Endothelial cell of umbilical vein (primary cell): ENCODE results near the gene STIM1. TPM values are rescaled to one million over a fixed set of nuclear protein-coding genes. Genes with fewer than 3 reads are reported as not detected.

Experiments used
- BruUV-seq: library from RNA; stranded (reverse); fragments of 400-500 nt; replicated peaks from 2 replicates; lab custom pipeline; 2021; lab: Mats Ljungman, UMichigan
- CTCF ChIA-PET: fragments of 300-600, 350-600 bp; sonication (Branson Sonifier 250); formaldehyde crosslinking; loops from one replicate; lab custom pipeline; 2021; ENCODE audit warnings: antibody characterized with exemption, inconsistent platforms; lab: Charles Lee
- POLR2A ChIA-PET: fragments of 300-600, 350-600 bp; sonication (Branson Sonifier 250); formaldehyde crosslinking; loops from one replicate; lab custom pipeline; 2021; ENCODE audit warnings: antibody characterized with exemption, inconsistent platforms; lab: Charles Lee
- DNase-seq: peaks from one replicate; pipeline ENCODE4 v3.0.0-alpha.2; 2011; ENCODE audit warnings: low read depth, low spot score
- FAIRE-seq: peaks from 2 replicates; lab custom pipeline; 2011; peaks lifted over from hg19 to GRCh38; lab: Jason Lieb, UNC
- H2AFZ ChIP-seq: 2 replicates; pipeline ENCODE4 v1.6.0; 2012; ENCODE audit warnings: low read depth, low read length, control low read depth, inconsistent platforms
- H3K27ac ChIP-seq: 2 replicates; pipeline ENCODE4 v1.5.1; 2011; ENCODE audit warnings: low read depth, mild to moderate bottlenecking, control low read depth, low read length, moderate library complexity; ENCODE audit not compliant: insufficient read depth
- H3K27me3 ChIP-seq, 2 experiments: 2 replicates each; pipeline versions ENCODE4 v1.6.0 to v1.6.1; 2011; ENCODE audit warnings: low read length in 2 of 2, mixed read lengths in 1 of 2; ENCODE audit not compliant: control insufficient read depth in 2 of 2, insufficient read depth in 2 of 2
- H3K36me3 ChIP-seq, 2 experiments: 2 replicates in 1 of 2; 3 replicates in 1 of 2; pipeline ENCODE4 v1.5.1; 2011; ENCODE audit warnings: low read length in 2 of 2, mild to moderate bottlenecking in 1 of 2, moderate library complexity in 1 of 2; ENCODE audit not compliant: control insufficient read depth in 2 of 2, insufficient read depth in 2 of 2; ENCODE audit errors: extremely low read depth in 1 of 2
- H3K4me1 ChIP-seq: 3 replicates; pipeline ENCODE4 v1.5.1; 2011; ENCODE audit warnings: mild to moderate bottlenecking, low read length; ENCODE audit not compliant: control insufficient read depth, insufficient read depth; ENCODE audit errors: extremely low read depth
- H3K4me2 ChIP-seq: 2 replicates; pipeline ENCODE4 v1.6.1; 2011; ENCODE audit warnings: low read length, control low read depth, mixed read lengths; ENCODE audit not compliant: insufficient read depth
- H3K4me3 ChIP-seq, 3 experiments: fragments of 200-600 bp in 1 of 3; sonication (generic), shearing (Covaris generic) in 1 of 3; replicated peaks in 1 of 3; 2 replicates each; pipeline ENCODE4 v1.5.1; 2011 to 2016; ENCODE audit warnings: control low read depth in 3 of 3, low read length in 3 of 3, mild to moderate bottlenecking in 2 of 3, inconsistent platforms in 1 of 3, low read depth in 1 of 3, moderate library complexity in 1 of 3; ENCODE audit not compliant: insufficient read depth in 1 of 3
- H3K79me2 ChIP-seq: 2 replicates; pipeline ENCODE4 v1.6.0; 2012; ENCODE audit warnings: low read length, inconsistent platforms; ENCODE audit not compliant: control insufficient read depth, insufficient read depth
- H3K9ac ChIP-seq: replicated peaks from 2 replicates; pipeline ENCODE3; 2011; ENCODE audit warnings: low read length, control low read depth; ENCODE audit not compliant: insufficient read depth; ENCODE audit errors: extremely low read depth
- H3K9me1 ChIP-seq: replicated peaks from 3 replicates; pipeline ENCODE4 v1.6.0; 2011; ENCODE audit warnings: mild to moderate bottlenecking, low read length; ENCODE audit not compliant: control insufficient read depth, insufficient read depth; ENCODE audit errors: extremely low read depth
- H3K9me3 ChIP-seq: replicated peaks from 2 replicates; pipeline ENCODE4 v1.5.1; 2012; ENCODE audit warnings: low read length, inconsistent platforms; ENCODE audit not compliant: control insufficient read depth, insufficient read depth
- H4K20me1 ChIP-seq: replicated peaks from 2 replicates; pipeline ENCODE3; 2011; ENCODE audit warnings: mild to moderate bottlenecking, low read length; ENCODE audit not compliant: control insufficient read depth, insufficient read depth; ENCODE audit errors: extremely low read depth
- EZH2 ChIP-seq: IDR thresholded peaks from 2 replicates; pipeline ENCODE4 v1.6.1; 2012; ENCODE audit warnings: borderline replicate concordance, low read depth, mild to moderate bottlenecking, moderate library complexity, low read length, inconsistent platforms; ENCODE audit not compliant: severe bottlenecking
- FOS ChIP-seq: IDR thresholded peaks from 2 replicates; pipeline ENCODE4 v1.6.1; 2011; ENCODE audit warnings: mild to moderate bottlenecking, low read length, moderate library complexity, borderline replicate concordance; ENCODE audit not compliant: insufficient read depth
- MYC ChIP-seq: IDR thresholded peaks from one replicate; pipeline ENCODE4 v1.6.1; 2011; ENCODE audit warnings: mild to moderate bottlenecking, low read depth, low read length
- POLR2A ChIP-seq: IDR thresholded peaks from 2 replicates; pipeline ENCODE4 v1.6.1; 2012; ENCODE audit warnings: low read depth, mild to moderate bottlenecking, control low read depth, low read length
- POLR2AphosphoS5 ChIP-seq: IDR thresholded peaks from 2 replicates; pipeline ENCODE4 v1.6.1; 2012; ENCODE audit warnings: low read depth, mild to moderate bottlenecking, control low read depth, low read length, moderate library complexity; ENCODE audit not compliant: insufficient read depth
- dilution Hi-C: fragments of 300-500 bp; cut with MboI; formaldehyde crosslinking; loops from one replicate; pipeline ENCODE4 v1.15.0; 2019; ENCODE audit warnings: low sequenced_read_pairs; ENCODE audit not compliant: extremely low pct_ligation_motif_present
- intact Hi-C: fragments of 100-400 bp; cut with micrococcal nuclease; formaldehyde crosslinking; loops from one replicate; pipeline ENCODE4 v1.10.0; 2022
- polyA plus RNA-seq, 4 experiments: library from polyadenylated mRNA; depleted of rRNA in 3 of 4; stranded (reverse) in 3 of 4; unstranded in 1 of 4; fragments of >200 nt; gene quantifications; 2 replicates each; pipeline versions ENCODE4 v1.2.1 to v1.2.3, GENCODE V29; 2011 to 2012; ENCODE audit warnings: missing spikeins in 1 of 4
- total RNA-seq: library from RNA; stranded (reverse); gene quantifications from 2 replicates; pipeline ENCODE4 v1.2.3, GENCODE V29; 2021

STIM1 gene
- total and polyA plus RNA-seq, 2 donors (not counting 3 experiments of a cell fraction or from before 2014, with no cell fraction given) = 32.7 to 33.4 TPM

GRCh38 chr11:4025967-4026324 lies 170.5 kb downstream of the STIM1 start:
- H3K27ac ChIP-seq = peak overlapping the region; percentile 80
- H3K27me3 ChIP-seq = no peaks in the 10 kb centered on the region
- H3K4me2 ChIP-seq = peak overlapping the region; percentile 87
- H3K9me1 ChIP-seq = no peaks in the 10 kb centered on the region
- CTCF ChIA-PET = interaction anchor here (0.6 to 5.0 kb wide), 19 partner anchors 8 to 184 kb away, joined by 3 to 48 read pairs (median 4); partner anchors contain the start of gene STIM1
- no peaks in the 10 kb centered on the region for H3K36me3 ChIP-seq
- H3K9ac ChIP-seq = peak overlapping the region; percentile 56
- no peaks in the 10 kb centered on the region for H3K79me2 ChIP-seq
- peaks cover 23% of the 10 kb centered on the region for H3K4me1 ChIP-seq
- no peaks in the 10 kb centered on the region for H3K9me3 ChIP-seq
- dilution Hi-C loops = no loop called here
- H3K4me3 ChIP-seq = no peak overlapping the region
- POLR2A ChIA-PET = interaction anchor here (0.8 to 1.9 kb wide), 3 partner anchors 30 to 177 kb away, joined by 3 to 5 read pairs (median 4); partner anchors contain the start of gene STIM1
- H4K20me1 ChIP-seq = no peaks in the 10 kb centered on the region
- FAIRE-seq (no peak), DNase-seq (no peak)
- intact Hi-C loops = loop anchor here (1.0 to 5.0 kb wide), 3 partner anchors 29 to 171 kb away; partner anchors contain the start of gene STIM1
- TF ChIP-seq MYC = no peak
- no peak for TF ChIP-seq EZH2
- no peak for TF ChIP-seq FOS
- TF ChIP-seq POLR2AphosphoS5 = no peak
- TF ChIP-seq POLR2A = peak; percentile 34
- BruUV-seq = TSS peak; percentile 64
- H2AFZ ChIP-seq = no peak overlapping the region

DNA sequence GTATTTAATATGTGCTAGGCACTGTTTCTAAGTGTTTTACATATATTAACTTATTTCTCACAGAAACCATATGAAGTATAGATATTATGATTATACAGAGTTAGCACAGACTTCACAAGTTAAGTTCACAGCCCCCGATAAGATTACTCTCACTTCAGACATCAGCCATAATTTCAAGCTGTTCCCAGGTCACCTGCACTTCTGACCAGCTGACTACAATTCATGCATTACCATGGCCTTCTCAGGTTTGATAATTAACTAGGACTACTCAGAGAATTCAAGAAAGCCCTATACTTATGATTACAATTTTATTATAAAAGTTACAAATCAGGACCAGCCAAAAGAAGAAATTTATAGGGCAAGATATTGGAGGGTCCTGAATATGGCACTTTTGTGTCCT lies 170.9 kb downstream of the STIM1 start:
- no peaks in the 10 kb centered on the region for H3K36me3 ChIP-seq
- CTCF ChIA-PET = interaction anchor here (0.9 to 5.0 kb wide), 10 partner anchors 8 to 185 kb away, joined by 3 to 48 read pairs (median 5); partner anchors contain the start of gene STIM1
- H2AFZ ChIP-seq = no peak overlapping the region
- H3K9ac ChIP-seq = peak overlapping the region; percentile 56
- TF ChIP-seq FOS = no peak
- peak overlapping the region; percentile 87 for H3K4me2 ChIP-seq
- H3K79me2 ChIP-seq = no peaks in the 10 kb centered on the region
- no peaks in the 10 kb centered on the region for H3K9me1 ChIP-seq
- dilution Hi-C loops = no loop called here
- no TSS peak for BruUV-seq
- H3K4me3 ChIP-seq = no peak overlapping the region
- DNase-seq (peak; percentile 13), FAIRE-seq (peak; percentile 12)
- no peaks in the 10 kb centered on the region for H3K9me3 ChIP-seq
- intact Hi-C loops = loop anchor here (5.0 kb wide), 1 partner anchor 79 kb away; no protein-coding TSS in a partner anchor
- H4K20me1 ChIP-seq = no peaks in the 10 kb centered on the region
- H3K27me3 ChIP-seq = no peaks in the 10 kb centered on the region
- peak overlapping the region; percentile 80 for H3K27ac ChIP-seq
- POLR2A ChIA-PET = interaction anchor here (1.9 kb wide), 1 partner anchor 30 kb away, joined by 5 read pairs; no protein-coding TSS in a partner anchor
- H3K4me1 ChIP-seq = peaks cover 23% of the 10 kb centered on the region
